DOHH2 (cell line): ENCODE measurements around the gene ADPRS.

ENCODE experiments used
- EZH2phosphoT487 ChIP-seq: fragments of 200-600 bp; sonication (generic); IDR thresholded peaks from 2 replicates; pipeline ENCODE4 v1.6.1; 2017; ENCODE audit warnings: borderline replicate concordance, mild to moderate bottlenecking, antibody characterized with exemption, low read length, moderate library complexity, mixed read lengths
- TF ChIP-seq, protein P1 (sequence below): fragments of 200-600 bp; sonication (generic); IDR thresholded peaks from one replicate; pipeline ENCODE4 v1.5.1; 2014; ENCODE audit warnings: antibody characterized with exemption, mild to moderate bottlenecking, low read depth, low read length; ENCODE audit not compliant: poor library complexity, severe bottlenecking

DNA sequence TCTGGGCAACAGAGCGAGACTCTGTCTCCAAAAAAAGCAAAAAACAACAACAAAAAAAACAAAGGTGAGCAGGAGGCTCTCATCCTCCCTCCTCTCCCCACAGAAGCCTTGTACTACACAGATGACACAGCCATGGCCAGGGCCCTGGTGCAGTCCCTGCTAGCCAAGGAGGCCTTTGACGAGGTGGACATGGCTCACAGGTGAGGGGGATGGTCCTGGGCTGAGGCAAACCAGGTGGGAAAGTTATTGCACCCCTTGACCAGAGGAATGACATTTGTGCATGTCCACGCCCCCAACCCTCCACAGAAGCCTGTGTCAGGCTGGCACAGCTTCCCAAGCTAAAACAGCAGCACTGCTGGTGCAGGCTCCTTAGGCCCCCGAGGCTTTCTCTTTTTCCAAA lies 2.4 kb downstream of the ADPRS start:
- TF ChIP-seq, protein P1, sequence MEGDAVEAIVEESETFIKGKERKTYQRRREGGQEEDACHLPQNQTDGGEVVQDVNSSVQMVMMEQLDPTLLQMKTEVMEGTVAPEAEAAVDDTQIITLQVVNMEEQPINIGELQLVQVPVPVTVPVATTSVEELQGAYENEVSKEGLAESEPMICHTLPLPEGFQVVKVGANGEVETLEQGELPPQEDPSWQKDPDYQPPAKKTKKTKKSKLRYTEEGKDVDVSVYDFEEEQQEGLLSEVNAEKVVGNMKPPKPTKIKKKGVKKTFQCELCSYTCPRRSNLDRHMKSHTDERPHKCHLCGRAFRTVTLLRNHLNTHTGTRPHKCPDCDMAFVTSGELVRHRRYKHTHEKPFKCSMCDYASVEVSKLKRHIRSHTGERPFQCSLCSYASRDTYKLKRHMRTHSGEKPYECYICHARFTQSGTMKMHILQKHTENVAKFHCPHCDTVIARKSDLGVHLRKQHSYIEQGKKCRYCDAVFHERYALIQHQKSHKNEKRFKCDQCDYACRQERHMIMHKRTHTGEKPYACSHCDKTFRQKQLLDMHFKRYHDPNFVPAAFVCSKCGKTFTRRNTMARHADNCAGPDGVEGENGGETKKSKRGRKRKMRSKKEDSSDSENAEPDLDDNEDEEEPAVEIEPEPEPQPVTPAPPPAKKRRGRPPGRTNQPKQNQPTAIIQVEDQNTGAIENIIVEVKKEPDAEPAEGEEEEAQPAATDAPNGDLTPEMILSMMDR: no peak
- TF ChIP-seq EZH2phosphoT487: no peak
